LNCAP (cell line): ENCODE measurements around the gene GRIK4.

Experiments
- TF ChIP-seq, protein P1 (sequence below): fragments of 450-650 bp; IDR thresholded peaks from 2 replicates; pipeline ENCODE4 v1.5.1; 2017; ENCODE audit warnings: mild to moderate bottlenecking

GRIK4 gene

DNA sequence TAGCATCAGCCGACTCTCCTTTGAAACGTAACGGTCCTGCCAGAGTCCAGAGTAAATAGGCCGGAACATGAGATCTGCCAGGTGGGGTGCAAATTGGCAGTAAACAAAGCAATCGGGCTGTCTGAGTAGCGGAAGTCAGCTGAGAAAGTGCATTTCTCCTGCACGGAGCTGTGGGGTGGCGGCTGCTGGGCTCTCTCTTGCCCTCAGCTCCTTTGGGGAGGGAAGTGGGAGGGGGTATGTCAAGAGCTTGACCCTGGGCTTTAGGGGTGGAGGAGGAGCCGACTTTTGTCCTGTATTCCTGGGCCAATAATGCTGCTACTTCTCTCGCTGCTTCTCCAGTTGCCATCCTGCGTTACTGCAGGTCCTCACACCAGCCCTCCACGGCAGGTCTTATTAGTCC is 11.6 kb downstream of the GRIK4 start:
- TF ChIP-seq, protein P1, sequence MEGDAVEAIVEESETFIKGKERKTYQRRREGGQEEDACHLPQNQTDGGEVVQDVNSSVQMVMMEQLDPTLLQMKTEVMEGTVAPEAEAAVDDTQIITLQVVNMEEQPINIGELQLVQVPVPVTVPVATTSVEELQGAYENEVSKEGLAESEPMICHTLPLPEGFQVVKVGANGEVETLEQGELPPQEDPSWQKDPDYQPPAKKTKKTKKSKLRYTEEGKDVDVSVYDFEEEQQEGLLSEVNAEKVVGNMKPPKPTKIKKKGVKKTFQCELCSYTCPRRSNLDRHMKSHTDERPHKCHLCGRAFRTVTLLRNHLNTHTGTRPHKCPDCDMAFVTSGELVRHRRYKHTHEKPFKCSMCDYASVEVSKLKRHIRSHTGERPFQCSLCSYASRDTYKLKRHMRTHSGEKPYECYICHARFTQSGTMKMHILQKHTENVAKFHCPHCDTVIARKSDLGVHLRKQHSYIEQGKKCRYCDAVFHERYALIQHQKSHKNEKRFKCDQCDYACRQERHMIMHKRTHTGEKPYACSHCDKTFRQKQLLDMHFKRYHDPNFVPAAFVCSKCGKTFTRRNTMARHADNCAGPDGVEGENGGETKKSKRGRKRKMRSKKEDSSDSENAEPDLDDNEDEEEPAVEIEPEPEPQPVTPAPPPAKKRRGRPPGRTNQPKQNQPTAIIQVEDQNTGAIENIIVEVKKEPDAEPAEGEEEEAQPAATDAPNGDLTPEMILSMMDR, result no peak

DNA sequence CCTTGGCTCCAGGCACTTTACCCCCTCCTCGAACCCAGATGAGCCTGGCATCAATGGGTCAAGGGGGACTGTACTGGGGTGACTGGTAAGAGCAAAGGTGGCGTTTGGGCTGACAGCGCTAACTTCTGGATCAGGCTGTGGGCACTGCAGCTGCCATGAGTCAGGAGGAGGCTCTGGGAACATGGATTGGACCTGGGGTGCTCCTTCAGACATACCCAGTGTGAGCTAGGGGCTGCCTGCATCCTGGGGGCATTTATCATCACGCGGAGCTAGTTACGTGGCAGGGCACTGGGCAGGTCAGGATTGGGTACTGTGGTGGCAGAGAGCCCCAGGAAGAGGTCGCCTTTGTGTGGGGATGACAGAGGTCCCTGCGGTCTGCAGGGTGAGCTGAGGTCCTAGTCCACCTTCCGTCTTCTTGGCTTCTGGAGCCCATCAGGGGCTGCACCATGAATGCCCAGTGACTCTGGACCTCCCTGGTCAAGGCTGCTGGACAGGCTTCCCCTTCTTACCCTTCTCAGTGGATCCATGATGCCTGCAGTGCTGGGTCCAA is 13.1 kb downstream of the GRIK4 start:
- TF ChIP-seq, protein P1, result no peak

DNA sequence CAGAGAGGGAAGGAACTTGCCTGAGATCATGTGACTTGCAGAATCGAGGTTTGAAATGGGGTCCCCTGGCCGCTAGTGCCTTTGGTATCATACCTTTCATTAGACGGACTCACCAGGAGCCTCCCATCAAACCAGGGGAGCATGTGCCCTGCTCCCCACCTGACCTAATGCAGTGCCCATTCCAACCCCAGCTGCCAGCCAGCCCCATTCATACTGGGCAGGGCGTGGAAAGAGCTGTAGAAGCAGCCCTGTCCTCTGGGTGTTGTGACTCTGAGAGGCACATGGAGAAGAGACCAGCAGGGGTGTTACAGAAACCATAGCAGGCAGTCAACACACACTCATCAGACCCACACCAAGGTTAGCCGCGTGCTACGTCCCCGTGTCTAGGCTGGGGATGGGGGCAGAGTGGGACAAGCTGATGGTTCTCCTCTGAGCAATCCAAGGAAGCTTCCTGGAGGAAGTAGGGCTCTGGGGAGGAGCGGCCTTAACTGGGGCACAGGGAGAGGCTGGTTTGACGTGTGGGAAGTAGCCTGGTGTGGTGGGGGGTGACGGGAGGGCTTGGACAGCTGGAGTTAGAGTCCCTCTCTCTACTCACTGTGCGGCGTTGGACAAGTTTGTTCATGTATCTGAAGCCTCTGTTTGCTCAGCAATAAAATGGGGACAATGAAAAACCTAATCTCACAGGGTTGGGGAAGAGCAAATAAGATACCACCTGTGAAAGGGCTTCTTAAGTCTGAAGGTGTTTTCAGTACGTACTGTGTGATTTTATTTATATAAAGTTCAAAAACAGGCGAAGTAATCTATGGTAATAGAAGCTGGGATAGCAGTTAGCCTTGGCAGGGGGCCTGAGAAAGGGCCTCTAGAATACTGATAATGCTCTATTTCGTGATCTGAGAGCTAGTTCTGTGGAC is 14.0 kb downstream of the GRIK4 start:
- TF ChIP-seq, protein P1, result no peak

DNA sequence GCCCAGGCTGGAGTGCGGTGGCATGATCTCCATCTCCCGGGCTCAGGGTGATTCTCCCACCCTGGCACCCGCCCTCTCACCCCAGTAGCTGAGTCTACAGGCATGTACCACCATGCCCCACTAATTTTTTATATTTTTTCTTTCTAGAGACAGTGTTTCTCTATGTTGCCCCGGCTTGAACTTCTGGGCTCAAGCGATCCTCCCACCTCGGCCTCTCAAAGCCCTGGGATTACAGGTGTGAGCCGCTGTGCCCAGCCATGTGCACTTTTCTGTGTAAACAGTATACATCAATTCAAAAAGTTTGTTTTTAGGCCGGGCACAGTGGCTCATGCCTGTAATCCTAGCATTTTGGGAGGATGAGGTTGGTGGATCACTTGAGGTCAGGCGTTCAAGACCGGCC is 14.7 kb downstream of the GRIK4 start:
- TF ChIP-seq, protein P1, result no peak

DNA sequence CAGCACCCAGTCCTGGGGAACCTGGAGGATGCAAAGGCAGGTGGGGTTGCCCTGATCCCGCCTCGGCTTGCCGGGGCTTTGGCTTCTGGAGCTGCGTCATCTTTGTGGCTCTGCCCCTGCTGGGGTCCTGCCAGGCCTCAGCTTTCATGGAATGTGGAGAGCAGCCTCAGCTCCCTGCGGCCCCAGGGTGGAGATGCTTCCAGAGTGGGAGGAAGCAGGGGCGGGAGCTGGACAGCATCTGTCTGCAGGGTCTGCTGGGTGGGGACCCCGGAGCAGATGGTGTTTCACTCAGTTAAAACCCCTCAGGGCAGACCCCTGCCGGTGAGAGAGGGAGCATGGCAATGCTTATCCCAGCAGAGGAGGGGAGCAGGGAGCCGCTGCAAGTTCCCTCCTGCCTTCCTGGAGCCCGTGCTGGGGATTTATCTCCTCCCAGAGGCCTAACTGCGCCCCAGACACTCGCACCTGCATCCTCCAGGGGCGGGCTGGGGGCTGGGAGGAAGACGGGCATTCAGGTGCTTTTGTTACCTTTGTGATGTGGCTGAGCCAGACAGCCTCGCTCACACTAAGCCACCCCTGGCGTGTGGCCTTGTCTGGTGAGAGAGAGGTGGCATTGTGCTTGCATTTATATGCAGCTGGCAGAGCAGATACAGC is 15.7 kb downstream of the GRIK4 start:
- TF ChIP-seq, protein P1, result no peak

DNA sequence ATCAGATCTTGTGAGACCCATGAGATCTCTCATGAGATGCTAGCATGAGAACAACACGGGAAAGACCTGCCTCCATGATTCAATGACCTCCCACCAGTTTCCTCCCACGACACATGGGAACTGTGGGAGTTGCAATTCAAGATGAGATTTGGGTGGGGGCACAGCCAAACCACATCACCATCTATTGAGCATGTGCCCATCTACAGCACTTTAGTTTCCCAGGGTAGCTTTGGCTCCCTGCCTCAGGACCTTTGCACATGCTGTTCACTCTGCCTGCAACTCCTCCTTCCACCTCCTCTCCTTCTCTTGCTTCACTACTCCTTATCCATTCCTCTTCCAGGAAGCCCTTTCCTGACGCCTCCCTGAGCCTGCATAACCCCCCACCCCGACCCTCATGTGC is 17.2 kb downstream of the GRIK4 start:
- TF ChIP-seq, protein P1, result no peak

DNA sequence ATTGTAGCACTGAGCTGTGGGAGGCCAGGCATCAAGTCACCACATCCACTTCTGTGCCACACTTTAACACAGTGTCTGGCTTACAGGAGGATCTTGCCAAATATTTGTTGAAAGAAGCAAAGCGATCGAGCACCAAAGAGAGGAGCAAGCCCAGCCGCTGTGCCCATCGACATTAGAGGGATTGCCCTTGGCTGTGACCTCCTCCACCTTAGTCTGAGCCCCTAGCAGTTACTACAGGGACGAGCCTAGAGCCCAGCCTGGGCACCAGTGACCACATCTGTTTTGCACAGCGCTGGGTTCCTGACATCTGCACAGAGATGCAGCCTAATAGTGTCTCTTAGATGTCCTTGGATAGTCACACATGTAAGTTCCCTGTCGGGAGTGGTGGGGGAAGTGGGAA is 17.7 kb downstream of the GRIK4 start:
- TF ChIP-seq, protein P1, result no peak
